Activated naive CD8-positive, alpha-beta T cell treated with anti-CD3 and anti-CD28 coated beads, Interleukin-2, amount 50 U/mL, for 24 hours (primary cell): ENCODE measurements around the gene ISG20.

Source experiments
- ATAC-seq: fragments of 150-1000 bp; cut with Tn5 transposase; one replicate; pipeline ENCODE4 v1.10.0; 2021
- DNase-seq: peaks from one replicate; pipeline ENCODE4 v3.0.0; 2021
- H3K27ac Mint-ChIP-seq: one replicate; pipeline ENCODE4 v1.8.0; 2021; ENCODE audit warnings: mild to moderate bottlenecking, mixed read lengths
- H3K27me3 Mint-ChIP-seq: one replicate; pipeline ENCODE4 v1.8.0; 2021; ENCODE audit warnings: mixed read lengths
- H3K36me3 Mint-ChIP-seq: one replicate; pipeline ENCODE4 v1.8.0; 2021; ENCODE audit warnings: low read depth, mixed read lengths
- H3K4me1 Mint-ChIP-seq: one replicate; pipeline ENCODE4 v1.8.0; 2021; ENCODE audit warnings: mixed read lengths
- H3K4me3 Mint-ChIP-seq: one replicate; pipeline ENCODE4 v1.8.0; 2021; ENCODE audit warnings: mild to moderate bottlenecking, moderate library complexity, mixed read lengths
- H3K9me3 Mint-ChIP-seq: one replicate; pipeline ENCODE4 v1.8.0; 2021; ENCODE audit warnings: mixed read lengths

The ISG20 gene

DNA sequence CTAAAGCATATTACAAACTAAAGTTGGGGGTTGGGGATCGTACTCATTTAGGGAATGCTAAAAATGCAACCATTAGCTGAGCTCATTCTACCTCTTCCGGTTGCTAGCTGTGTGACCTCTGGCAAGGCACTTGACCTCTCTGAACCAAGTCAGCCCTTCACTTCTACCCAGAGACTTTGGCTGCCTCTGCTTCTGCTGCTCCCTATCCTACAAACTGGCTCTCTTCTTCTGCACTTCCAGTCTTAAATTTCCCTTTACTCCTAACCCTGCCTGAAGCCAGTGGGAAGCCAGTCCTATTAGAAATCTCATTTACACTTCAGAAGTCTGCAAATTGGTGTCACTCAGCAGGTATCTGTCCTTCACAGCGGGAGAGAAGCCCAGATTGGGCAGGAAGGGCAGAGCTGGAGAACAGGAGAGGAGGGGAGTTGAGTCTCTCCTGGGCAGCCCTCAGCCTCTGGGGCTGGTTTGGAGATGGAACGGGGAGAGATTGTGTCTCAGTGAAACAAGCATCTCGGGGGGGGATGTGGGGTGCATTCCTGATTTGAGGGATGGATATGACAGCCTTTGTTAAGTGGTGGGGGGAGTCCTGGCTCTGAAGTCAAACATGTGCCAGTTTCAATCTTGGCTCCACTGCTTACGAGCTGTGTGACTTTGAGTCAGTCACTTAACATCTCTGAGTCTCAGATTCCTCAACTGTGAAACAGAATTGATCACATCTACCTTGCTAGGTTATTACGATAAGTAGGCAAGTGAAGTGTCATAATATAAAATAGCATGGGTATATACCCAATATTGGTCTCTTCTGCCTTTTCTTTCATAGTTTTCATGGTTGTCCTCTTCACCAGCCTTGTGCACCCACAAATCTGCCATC lies 25.5 kb upstream of the ISG20 start:
- Mint-ChIP-seq H3K27me3 (peaks cover 18% of the 10 kb centered on the region), H3K27ac (no peak overlapping the region), H3K9me3 (no peaks in the 10 kb centered on the region), H3K4me1 (peaks cover 3% of the 10 kb centered on the region), H3K36me3 (no peaks in the 10 kb centered on the region), H3K4me3 (no peak overlapping the region)
- DNase-seq (no peak), ATAC-seq (no peak)

DNA sequence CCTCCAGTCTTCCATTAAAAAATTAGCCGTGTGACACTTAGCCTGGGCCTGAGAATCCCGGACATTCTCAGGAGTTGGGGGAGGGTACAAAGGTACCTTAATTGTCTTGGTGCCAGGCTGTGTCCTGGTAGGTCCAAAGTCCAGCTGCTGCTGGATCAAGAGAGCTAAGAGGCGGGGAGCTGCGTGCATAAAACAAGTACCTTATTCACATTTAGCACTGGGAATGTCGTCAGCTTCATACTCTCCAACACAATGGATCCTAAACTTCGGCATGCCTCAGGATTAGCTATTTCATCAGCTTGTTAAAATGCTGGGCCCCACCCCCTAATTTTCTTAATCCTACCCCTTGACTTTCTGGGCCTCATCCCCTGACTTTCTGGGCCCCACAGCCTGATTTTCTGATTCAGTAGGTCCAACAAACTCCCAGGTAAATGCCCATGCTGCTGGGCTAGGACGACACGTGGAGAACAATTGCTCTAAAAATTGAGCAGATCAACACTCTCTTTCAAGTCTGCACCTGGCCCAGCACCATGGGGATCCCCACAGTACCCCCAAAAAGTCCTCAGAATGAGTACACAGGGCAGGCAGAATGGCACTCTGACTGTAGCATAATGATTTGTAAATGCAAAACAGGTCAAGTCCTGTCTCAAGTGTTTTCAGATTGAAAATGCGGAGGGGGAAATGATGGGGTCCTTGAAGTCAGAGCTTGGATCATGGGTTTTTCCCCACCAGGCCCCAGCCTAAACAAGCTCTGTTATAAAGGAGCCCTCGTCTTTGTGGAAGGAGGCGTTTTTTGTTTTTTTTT lies 23.3 kb upstream of the ISG20 start:
- H3K4me1 Mint-ChIP-seq: peaks cover under 1% of the 10 kb centered on the region
- H3K9me3 Mint-ChIP-seq: no peaks in the 10 kb centered on the region
- no peaks in the 10 kb centered on the region for H3K36me3 Mint-ChIP-seq
- H3K4me3 Mint-ChIP-seq: no peak overlapping the region
- no peak overlapping the region for H3K27ac Mint-ChIP-seq
- peaks cover 12% of the 10 kb centered on the region for H3K27me3 Mint-ChIP-seq
- ATAC-seq: no peak
- DNase-seq: no peak

DNA sequence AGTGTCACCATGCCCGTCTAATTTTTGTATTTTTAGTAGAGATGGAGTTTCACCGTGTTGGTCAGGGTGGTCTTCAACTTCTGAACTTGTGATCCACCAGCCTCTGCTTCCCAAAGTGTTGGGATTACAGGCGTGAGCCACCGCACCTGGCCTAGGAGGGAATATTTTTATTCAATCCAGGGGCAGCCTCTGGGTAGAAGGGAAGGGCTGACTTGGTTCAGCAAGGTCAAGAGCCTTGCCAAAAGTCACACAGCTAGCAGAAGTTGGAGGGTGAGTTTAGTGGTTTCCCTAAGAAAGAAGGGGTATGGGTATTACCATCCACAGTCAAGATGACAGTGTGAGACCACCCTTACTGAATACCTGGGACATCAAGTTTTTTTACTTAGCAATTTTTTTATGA lies 22.6 kb upstream of the ISG20 start:
- Mint-ChIP-seq H3K4me3 (no peak overlapping the region), H3K4me1 (peaks cover 6% of the 10 kb centered on the region), H3K27me3 (peaks cover 8% of the 10 kb centered on the region), H3K36me3 (peaks cover 1% of the 10 kb centered on the region), H3K9me3 (no peaks in the 10 kb centered on the region), H3K27ac (no peak overlapping the region)
- DNase-seq (no peak), ATAC-seq (no peak)

DNA sequence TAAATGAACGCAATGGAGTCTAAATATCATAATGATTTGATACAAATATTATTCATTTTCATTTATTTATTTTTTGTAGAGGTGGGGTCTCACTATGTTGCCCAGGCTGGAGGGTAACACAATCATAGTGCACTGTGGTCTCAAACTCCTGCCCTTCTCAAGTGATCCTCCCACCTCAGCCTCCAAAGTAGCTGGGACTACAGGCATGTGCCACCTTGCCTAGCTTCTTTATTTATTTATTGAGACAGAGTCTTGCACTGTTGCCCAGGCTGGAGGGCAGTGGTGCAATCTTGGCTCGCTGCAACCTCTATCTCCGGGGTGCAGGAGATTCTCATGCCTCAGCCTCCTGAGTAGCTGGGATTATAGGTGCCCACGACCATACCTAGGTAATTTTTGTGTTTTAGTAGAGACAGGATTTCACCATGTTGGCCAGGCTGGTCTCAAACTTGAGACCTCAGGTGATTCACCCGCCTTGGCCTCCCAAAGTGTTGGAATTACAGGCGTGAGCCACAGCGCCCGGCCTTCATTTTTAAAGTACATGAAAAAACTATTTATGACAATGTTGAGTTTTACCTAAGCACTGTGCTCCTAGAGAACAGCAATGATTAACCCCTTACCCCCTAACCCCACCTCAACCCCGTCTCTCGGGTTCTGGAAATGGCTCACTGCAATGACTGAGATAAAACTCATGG lies 21.6 kb upstream of the ISG20 start:
- Mint-ChIP-seq H3K9me3 (no peaks in the 10 kb centered on the region), H3K27me3 (peaks cover 8% of the 10 kb centered on the region), H3K27ac (no peak overlapping the region), H3K4me1 (peaks cover 7% of the 10 kb centered on the region), H3K4me3 (no peak overlapping the region), H3K36me3 (peaks cover 8% of the 10 kb centered on the region)
- DNase-seq (no peak), ATAC-seq (no peak)

DNA sequence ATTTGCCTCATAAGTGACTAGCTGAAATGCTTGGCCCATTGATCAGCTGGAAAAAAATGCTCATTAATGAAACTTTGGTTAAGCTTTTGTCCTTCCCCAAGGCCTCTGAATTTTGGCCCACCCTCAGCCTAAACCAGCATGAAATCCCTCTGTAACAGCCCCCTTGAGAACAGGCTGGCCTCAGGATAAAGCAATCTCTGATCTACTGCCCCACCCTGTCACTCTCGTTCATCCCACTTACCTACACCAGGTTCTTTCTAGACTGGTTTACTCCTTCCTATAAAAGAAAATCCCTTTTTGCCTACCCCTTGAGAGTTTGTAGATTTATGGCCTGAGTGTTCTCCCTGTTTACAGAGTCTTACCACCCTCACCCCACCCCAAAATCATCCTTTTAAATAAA lies 21.0 kb upstream of the ISG20 start:
- Mint-ChIP-seq H3K9me3 (no peaks in the 10 kb centered on the region), H3K36me3 (peaks cover 14% of the 10 kb centered on the region), H3K4me3 (no peak overlapping the region), H3K27ac (no peak overlapping the region), H3K27me3 (peaks cover 6% of the 10 kb centered on the region), H3K4me1 (peaks cover 13% of the 10 kb centered on the region)
- ATAC-seq (no peak), DNase-seq (no peak)

DNA sequence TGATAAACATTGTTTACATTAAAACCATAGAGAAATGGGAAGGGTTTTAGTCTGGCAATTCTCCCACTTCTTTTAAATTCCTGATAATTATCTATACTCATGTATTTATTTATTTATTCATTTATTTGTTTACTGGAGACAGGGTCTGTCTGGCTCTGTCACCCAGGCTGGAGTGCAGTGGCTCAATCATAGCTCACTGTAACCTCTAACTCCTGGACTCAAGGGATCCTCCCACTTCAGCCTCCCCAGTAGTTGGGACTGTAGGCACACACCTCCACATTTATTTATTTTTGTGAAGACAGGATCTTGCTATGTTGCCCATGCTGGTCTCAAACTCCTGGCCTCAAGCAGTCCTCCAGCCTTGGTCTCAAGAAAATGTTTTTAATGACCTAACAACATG lies 20.1 kb upstream of the ISG20 start:
- H3K9me3 Mint-ChIP-seq: no peaks in the 10 kb centered on the region

DNA sequence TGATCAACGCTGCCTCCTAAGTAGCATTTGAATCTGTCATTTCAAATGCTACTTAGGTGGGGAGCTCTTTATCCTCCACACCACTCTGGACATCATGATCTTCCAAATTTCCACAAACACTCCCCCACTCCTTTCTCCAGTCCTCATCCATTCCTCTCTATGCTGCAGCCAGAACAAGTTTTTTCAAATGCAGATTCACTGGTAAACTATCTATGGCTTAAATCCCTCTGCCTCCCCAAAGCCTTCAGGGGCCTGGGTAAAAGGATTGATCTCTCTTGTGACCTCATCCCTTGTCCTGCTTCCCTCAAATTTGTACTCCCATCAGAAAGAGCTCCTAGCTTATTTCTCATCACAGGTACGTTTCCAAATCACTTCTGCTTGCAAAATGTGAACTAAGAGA lies 19.0 kb upstream of the ISG20 start:
- peaks cover 5% of the 10 kb centered on the region for H3K27me3 Mint-ChIP-seq
- H3K9me3 Mint-ChIP-seq: no peaks in the 10 kb centered on the region
- no peak overlapping the region for H3K27ac Mint-ChIP-seq
- DNase-seq (no peak), ATAC-seq (no peak)
- no peak overlapping the region for H3K4me3 Mint-ChIP-seq
- H3K36me3 Mint-ChIP-seq: peaks cover 31% of the 10 kb centered on the region
- H3K4me1 Mint-ChIP-seq: peaks cover 33% of the 10 kb centered on the region

More for the DNA sequence above, 20.1 kb upstream of the ISG20 start:
- Mint-ChIP-seq H3K27me3 (peaks cover 5% of the 10 kb centered on the region), H3K36me3 (peaks cover 20% of the 10 kb centered on the region), H3K27ac (no peak overlapping the region), H3K4me1 (peaks cover 22% of the 10 kb centered on the region), H3K4me3 (no peak overlapping the region)
- no peak for DNase-seq
- no peak for ATAC-seq

DNA sequence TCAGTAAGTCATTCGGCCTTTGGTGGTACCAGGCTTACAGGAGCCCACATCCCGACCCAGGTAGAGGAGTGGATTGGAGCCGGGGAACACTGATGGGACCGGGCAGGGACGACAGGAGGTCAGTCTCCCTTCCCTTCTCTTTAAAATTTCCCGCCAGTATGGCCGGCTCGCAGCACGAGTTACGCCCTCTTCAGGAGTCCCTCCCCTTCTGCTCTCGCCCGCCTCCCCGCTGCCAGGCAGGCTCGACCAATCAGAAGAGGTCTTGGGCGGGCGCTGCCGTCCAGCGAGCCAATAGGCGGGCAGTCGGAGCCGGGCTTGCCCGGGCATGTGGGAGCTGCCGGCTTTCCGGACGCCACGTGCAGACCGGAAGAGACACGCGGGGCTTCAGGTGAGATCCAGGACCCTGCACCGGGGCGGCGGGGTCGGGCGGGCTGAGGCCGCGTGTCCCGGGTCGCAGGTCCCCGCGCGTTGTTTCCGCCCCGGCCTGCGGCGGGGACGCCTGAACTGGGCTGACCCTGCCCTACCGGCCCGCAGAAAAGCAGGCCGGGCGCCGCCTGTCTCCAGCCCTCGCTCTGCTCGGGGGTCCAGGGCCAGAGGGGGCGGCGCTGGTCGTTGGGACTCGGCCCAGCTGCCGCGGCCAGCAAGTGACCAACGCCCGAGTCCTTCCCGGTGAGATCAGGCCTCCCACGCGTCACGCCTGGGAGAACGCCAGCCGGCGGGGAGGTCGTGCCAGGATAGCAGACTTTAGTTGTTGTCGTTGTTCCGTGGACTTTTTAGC lies 17.6 kb upstream of the ISG20 start, which contains the start of gene AEN:
AEN (plus strand) TSS at position 346 of the 778 bp plus-strand sequence. CDS start 4,870 bp downstream, outside the sequence.
- peaks cover 38% of the 10 kb centered on the region for H3K36me3 Mint-ChIP-seq
- H3K27ac Mint-ChIP-seq: peak within 1 kb of the TSS; percentile 98
- peaks cover 46% of the 10 kb centered on the region for H3K4me1 Mint-ChIP-seq
- peak; percentile 93 for DNase-seq
- H3K4me3 Mint-ChIP-seq: peak within 1 kb of the TSS; percentile 98
- no peaks in the 10 kb centered on the region for H3K9me3 Mint-ChIP-seq
- peak; percentile 80 for ATAC-seq
- peaks cover 5% of the 10 kb centered on the region for H3K27me3 Mint-ChIP-seq

DNA sequence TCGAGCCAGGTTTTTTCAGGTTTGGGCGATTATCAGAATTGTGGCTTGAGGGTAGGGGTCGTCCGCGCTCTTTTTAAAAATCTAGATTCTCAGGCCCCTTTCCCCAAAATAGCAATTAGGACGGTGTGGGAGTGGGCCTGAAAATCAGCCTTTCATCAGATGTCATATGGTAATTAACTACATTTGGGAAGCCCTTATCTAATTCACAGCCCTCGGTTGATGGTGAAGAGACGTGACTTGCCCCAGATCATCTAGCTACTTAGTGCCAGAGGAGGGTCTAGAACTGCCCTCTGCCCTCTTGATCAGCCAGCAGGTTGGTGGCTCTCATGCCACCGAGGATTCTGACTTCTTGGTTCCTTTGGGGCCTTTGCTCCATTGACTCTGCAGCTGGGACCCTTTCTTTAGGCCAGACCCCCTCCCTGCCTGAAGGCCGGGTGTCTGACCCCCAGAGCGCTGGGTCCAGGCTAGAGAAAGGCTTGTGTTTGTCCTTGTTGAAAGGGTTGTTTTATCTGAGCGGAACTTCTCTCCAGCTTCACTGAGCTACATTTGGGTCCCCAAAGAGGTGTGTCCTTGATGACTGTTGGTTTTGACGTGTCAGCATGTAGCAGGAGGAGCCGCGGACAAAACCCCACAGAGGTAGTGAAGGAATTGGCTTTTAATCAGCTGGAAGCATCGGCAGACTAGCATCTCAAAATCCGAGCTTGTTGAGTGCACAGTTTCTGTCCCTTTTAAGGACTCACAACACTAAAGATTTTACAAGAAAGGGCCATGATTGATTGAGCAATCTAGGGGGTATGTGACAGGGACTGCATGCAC lies 16.8 kb upstream of the ISG20 start:
- Mint-ChIP-seq H3K36me3 (peaks cover 43% of the 10 kb centered on the region), H3K4me1 (peaks cover 54% of the 10 kb centered on the region), H3K27ac (peak overlapping the region; percentile 98), H3K4me3 (peak overlapping the region; percentile 98), H3K27me3 (peaks cover 5% of the 10 kb centered on the region), H3K9me3 (no peaks in the 10 kb centered on the region)
- DNase-seq (peak; percentile 49), ATAC-seq (peak; percentile 35)

DNA sequence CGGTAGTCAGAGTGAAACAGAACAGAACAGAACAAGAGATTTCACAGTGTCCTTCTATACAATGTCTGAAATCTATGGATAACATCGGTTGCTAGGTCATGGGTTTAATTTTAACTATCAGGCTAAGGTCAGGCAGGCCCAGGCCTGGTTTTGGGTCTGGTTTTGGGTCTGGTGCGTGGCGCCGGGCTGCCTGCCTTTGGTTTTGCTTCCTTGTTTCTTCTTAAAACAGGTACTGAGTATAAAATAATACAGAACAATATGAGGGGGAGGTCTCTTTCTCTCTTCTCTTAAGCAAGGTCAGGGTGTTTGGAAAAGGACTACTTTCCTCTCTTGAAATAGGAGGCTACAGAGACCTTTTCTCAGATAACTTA lies 16.2 kb upstream of the ISG20 start:
- DNase-seq: no peak
- H3K9me3 Mint-ChIP-seq: no peaks in the 10 kb centered on the region
- peak overlapping the region; percentile 98 for H3K27ac Mint-ChIP-seq
- H3K36me3 Mint-ChIP-seq: peaks cover 49% of the 10 kb centered on the region
- ATAC-seq: no peak
- H3K27me3 Mint-ChIP-seq: peaks cover 5% of the 10 kb centered on the region
- peak overlapping the region; percentile 98 for H3K4me3 Mint-ChIP-seq
- peaks cover 60% of the 10 kb centered on the region for H3K4me1 Mint-ChIP-seq

DNA sequence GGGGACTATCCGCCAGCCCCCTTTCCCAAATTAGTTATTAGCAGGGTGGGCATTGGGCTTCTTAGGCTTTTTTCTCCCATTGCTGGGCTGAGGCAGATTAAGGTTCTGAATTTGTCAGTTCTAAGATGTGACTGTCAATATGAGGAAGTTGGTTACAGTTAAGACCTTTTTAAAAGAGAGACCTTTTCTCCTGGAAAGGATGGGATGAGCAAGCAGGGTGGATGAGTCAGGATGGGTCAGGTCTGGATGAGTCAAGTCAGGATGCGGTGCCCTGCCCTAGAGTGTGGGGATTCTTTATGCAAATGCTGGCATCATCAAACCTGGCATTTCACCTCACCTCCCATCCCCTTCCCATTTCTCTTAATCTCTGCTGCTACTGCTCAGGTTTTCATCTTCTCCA lies 15.8 kb upstream of the ISG20 start:
- peaks cover 65% of the 10 kb centered on the region for H3K4me1 Mint-ChIP-seq
- H3K27ac Mint-ChIP-seq: peak overlapping the region; percentile 98
- H3K4me3 Mint-ChIP-seq: peak overlapping the region; percentile 98
- DNase-seq (peak; percentile 65), ATAC-seq (peak; percentile 77)
- H3K27me3 Mint-ChIP-seq: peaks cover 5% of the 10 kb centered on the region
- peaks cover 54% of the 10 kb centered on the region for H3K36me3 Mint-ChIP-seq
- H3K9me3 Mint-ChIP-seq: no peaks in the 10 kb centered on the region

DNA sequence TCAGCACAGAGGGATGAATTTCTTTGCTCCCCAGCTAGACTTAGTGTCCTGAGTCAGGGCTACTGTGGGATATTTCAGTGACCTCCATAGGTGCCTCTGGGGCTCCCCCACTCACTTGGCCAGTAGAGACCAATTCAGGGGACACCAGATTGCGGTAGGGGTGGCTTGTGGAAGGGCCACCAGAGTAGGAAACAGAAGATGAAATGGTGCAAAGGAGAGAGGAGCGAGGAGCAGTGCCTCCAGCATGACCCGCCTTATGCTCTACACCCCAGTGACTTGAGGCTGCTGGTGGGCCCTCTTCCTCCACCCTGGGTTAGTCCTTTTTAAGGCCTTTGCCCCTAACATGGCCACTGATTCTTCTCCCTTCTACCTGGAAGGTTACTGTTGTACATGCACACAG lies 15.2 kb upstream of the ISG20 start:
- H3K9me3 Mint-ChIP-seq: no peaks in the 10 kb centered on the region
- peaks cover 5% of the 10 kb centered on the region for H3K27me3 Mint-ChIP-seq
- DNase-seq: no peak
- H3K36me3 Mint-ChIP-seq: peaks cover 60% of the 10 kb centered on the region
- no peak for ATAC-seq
- peak overlapping the region; percentile 98 for H3K27ac Mint-ChIP-seq
- H3K4me1 Mint-ChIP-seq: peaks cover 70% of the 10 kb centered on the region
- peak overlapping the region; percentile 98 for H3K4me3 Mint-ChIP-seq
